IMR-90 (cell line): ENCODE measurements around the gene LPCAT4.

ENCODE experiments used
- BHLHE40 ChIP-seq: fragments of 150-350 bp; IDR thresholded peaks from 2 replicates; pipeline ENCODE4 v1.6.1; 2016; ENCODE audit warnings: mild to moderate bottlenecking, low read depth, low read length
- CEBPB ChIP-seq: IDR thresholded peaks from 2 replicates; pipeline ENCODE4 v1.6.1; 2012; ENCODE audit warnings: low read depth, low read length, improper control_type of control experiment
- CHD1 ChIP-seq: IDR thresholded peaks from 2 replicates; pipeline ENCODE4 v1.6.1; 2012; ENCODE audit warnings: low read depth, low read length, improper control_type of control experiment
- MAFK ChIP-seq: IDR thresholded peaks from 2 replicates; pipeline ENCODE4 v1.6.1; 2012; ENCODE audit warnings: low read depth, low read length, improper control_type of control experiment
- MXI1 ChIP-seq: IDR thresholded peaks from 2 replicates; pipeline ENCODE4 v1.6.1; 2012; ENCODE audit warnings: low read depth, mild to moderate bottlenecking, low read length, moderate library complexity, borderline replicate concordance
- NFE2L2 ChIP-seq: fragments of 150-350 bp; IDR thresholded peaks from 2 replicates; pipeline ENCODE4 v1.6.1; 2016; ENCODE audit warnings: low read depth, mild to moderate bottlenecking, low read length
- POLR2A ChIP-seq: IDR thresholded peaks from 2 replicates; pipeline ENCODE4 v1.6.1; 2012; ENCODE audit warnings: mild to moderate bottlenecking, low read depth, low read length
- RCOR1 ChIP-seq: IDR thresholded peaks from 2 replicates; pipeline ENCODE4 v1.6.1; 2012; ENCODE audit warnings: mild to moderate bottlenecking, low read length, improper control_type of control experiment; ENCODE audit not compliant: insufficient replicate concordance
- RFX5 ChIP-seq: IDR thresholded peaks from 2 replicates; pipeline ENCODE4 v1.8.0; 2012; ENCODE audit warnings: low read depth, mild to moderate bottlenecking, low read length, moderate library complexity
- TF ChIP-seq, protein P1 (sequence below): conservative IDR thresholded peaks from 2 replicates; pipeline ENCODE4 v1.5.1; 2012; ENCODE audit warnings: mild to moderate bottlenecking, low read depth, low read length, improper control_type of control experiment

DNA sequence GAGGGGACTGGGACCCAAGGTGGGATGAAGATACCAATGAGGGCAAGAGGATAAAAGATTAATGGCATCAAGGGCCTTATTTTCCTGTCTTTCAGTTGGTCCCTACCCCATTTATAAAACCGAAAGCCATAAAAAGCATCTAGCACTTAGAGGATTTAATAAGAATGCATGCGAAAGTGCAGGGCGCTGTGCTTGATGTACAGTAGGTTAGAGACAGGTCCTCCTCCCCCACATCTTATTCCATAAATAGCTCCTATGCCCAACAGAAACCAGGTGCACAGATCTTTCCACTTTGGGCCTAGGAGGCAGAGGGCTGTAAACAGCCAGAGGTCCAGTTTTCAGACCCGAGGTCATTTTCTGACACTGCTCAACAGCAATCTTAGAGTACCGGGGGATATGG, 1.2 kb downstream of the LPCAT4 start:
- TF ChIP-seq BHLHE40 (no peak), POLR2A (no peak), RFX5 (no peak), RCOR1 (no peak), MXI1 (no peak), NFE2L2 (no peak), CHD1 (no peak), MAFK (no peak), CEBPB (no peak)
- TF ChIP-seq, protein P1, sequence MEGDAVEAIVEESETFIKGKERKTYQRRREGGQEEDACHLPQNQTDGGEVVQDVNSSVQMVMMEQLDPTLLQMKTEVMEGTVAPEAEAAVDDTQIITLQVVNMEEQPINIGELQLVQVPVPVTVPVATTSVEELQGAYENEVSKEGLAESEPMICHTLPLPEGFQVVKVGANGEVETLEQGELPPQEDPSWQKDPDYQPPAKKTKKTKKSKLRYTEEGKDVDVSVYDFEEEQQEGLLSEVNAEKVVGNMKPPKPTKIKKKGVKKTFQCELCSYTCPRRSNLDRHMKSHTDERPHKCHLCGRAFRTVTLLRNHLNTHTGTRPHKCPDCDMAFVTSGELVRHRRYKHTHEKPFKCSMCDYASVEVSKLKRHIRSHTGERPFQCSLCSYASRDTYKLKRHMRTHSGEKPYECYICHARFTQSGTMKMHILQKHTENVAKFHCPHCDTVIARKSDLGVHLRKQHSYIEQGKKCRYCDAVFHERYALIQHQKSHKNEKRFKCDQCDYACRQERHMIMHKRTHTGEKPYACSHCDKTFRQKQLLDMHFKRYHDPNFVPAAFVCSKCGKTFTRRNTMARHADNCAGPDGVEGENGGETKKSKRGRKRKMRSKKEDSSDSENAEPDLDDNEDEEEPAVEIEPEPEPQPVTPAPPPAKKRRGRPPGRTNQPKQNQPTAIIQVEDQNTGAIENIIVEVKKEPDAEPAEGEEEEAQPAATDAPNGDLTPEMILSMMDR: no peak
